Lower leg skin (tissue), 4 donors: ENCODE data around the gene ALOX5. TPM values are rescaled to one million over a fixed set of nuclear protein-coding genes. Genes with fewer than 3 reads are reported as not detected.

Source experiments
- DNase-seq, 2 donors: peaks; one replicate each; pipeline ENCODE4 v3.0.0-alpha.2; 2019; ENCODE audit warnings: low spot score in 2 of 2
- H3K4me3 ChIP-seq: fragments of 200-600 bp; sonication (generic); 2 replicates; pipeline ENCODE4 v1.5.1; 2017; ENCODE audit warnings: mild to moderate bottlenecking, low read depth; ENCODE audit not compliant: poor library complexity, severe bottlenecking
- CTCF ChIP-seq, 3 donors: fragments of 450-650 bp; IDR thresholded peaks; one replicate each; pipeline ENCODE4 v1.5.1; 2016; ENCODE audit warnings: antibody characterized with exemption in 3 of 3, mild to moderate bottlenecking in 3 of 3, moderate library complexity in 2 of 3
- POLR2A ChIP-seq, 2 donors: fragments of 450-650 bp; IDR thresholded peaks; one replicate each; pipeline ENCODE4 v1.6.1; 2016 to 2017; ENCODE audit warnings: antibody characterized with exemption in 2 of 2, mild to moderate bottlenecking in 1 of 2, moderate library complexity in 1 of 2
- WGBS, 2 donors: methylation state at CpG; one replicate each; pipeline ENCODE4 v1.1.5; 2018; 5-methylcytosine and 5-hydroxymethylcytosine counted together
- intact Hi-C: fragments of 100-400 bp; cut with DNase I; formaldehyde crosslinking; loops from one replicate; pipeline ENCODE4 v1.15.0; 2023; ENCODE audit warnings: low total_unique reads
- total RNA-seq, 4 donors: library from RNA; depleted of rRNA; stranded (reverse); fragments of >200 nt; gene quantifications; one replicate each; pipeline ENCODE4 v1.1.0, GENCODE V29; 2016

The ALOX5 gene
- total RNA-seq, 4 donors from 2014 or later: 7.4 to 16.0 (median 11.9) TPM

DNA sequence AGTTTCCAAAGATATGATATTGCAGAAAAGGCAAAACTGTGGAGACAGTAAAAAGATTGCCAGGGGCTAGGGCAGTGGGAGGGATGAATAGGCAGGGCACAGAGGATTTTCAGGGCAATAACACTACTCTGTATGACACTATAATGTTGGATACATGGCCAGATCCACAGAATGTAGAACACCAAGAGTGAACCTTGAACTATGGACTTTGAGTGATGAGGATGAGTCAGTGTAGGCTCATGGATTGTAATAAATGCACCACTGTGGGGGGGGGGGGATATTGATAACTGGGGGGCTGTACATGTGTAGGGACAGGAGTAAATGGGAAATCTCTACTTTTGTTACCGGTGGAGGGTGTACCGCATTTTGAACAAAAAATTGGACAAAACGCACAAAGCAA, 77.4 kb downstream of the ALOX5 start:
- TF ChIP-seq CTCF (IDR thresholded peaks at IDR 0.05) (no peak), POLR2A (IDR thresholded peaks at IDR 0.05) (no peak)
- no peak for DNase-seq
- intact Hi-C loops: no loop called here
- 95 to 98% methylated on average over 3 of the region's 3 CpGs for WGBS, 2 donors
- H3K4me3 ChIP-seq: no peak overlapping the region

DNA sequence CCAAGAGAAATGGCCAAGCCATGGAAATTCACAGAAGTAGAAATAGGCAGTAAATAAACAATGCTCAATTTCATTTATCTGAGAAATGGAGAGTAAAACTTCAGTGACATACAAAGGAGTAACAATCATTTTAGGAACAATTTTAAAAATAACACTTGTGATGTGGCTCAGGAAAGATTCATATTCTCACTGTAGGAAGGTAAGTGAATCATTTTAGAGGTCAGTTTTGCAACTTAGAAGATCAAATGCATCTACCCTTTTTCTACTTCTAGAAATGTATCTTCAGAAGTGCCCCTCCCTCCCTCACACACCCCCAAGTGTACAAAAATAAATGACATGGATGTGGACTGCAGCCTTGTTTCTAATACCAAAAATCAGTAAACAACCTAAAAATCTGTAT, 78.3 kb downstream of the ALOX5 start:
- no peak for DNase-seq
- TF ChIP-seq CTCF (IDR thresholded peaks at IDR 0.05) (no peak), POLR2A (IDR thresholded peaks at IDR 0.05) (no peak)
- intact Hi-C loops: no loop called here
- H3K4me3 ChIP-seq: no peak overlapping the region

GRCh38 chr10:45452743-45453452, 78.9 kb downstream of the ALOX5 start:
- WGBS, 2 donors: 76 to 82% methylated on average over 7 of the region's 7 CpGs
- intact Hi-C loops: no loop called here

DNA sequence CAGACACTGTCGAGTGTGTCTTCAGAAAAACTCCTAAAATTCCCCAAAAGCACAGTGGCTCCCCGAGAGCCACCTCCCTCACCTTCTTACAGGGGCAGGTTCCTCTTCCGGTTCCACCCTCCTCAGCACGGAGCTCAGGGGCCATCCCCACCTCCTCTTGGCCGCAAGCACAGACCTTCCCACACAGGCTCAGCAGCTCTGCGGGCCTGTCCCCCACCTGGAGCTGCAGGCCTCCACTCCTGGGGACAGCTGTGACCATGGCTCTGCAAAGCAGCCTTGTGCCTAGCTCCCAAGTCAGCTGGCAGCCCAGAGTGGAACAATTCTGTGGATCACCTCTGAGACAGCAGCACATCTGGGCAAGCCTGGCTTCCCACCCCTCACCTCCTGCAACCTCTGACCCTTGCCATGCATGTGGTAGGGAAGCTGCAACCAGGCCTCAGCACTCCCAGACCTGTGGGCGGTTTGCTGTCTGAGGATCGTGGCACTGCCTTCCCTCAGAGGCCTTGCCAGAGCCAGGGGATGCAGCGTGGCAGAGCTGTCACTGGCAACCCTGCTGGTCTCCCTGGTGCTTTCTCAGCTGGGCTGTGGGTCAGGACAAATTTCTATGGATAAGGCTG, 79.7 kb downstream of the ALOX5 start:
- WGBS, 2 donors: 79 to 88% methylated on average over 9 of the region's 9 CpGs
- no peak for DNase-seq
- intact Hi-C loops: no loop called here
- no peak overlapping the region for H3K4me3 ChIP-seq
- no peak for TF ChIP-seq CTCF (IDR thresholded peaks at IDR 0.05)

More at GRCh38 chr10:45452743-45453452, 78.9 kb downstream of the ALOX5 start:
- no peak for DNase-seq
- TF ChIP-seq CTCF (IDR thresholded peaks at IDR 0.05): no peak
- H3K4me3 ChIP-seq: no peak overlapping the region

GRCh38 chr10:45454262-45454661, 80.2 kb downstream of the ALOX5 start:
- DNase-seq: no peak
- intact Hi-C loops: no loop called here
- H3K4me3 ChIP-seq: no peak overlapping the region
- TF ChIP-seq POLR2A (IDR thresholded peaks at IDR 0.05): no peak
- TF ChIP-seq CTCF (IDR thresholded peaks at IDR 0.05): no peak
- 55 to 69% methylated on average over 9 of the region's 9 CpGs for WGBS, 2 donors

- 52 to 72% methylated on average over 3 of the region's 3 CpGs for WGBS, 2 donors
- intact Hi-C loops: no loop called here
- DNase-seq: no peak
- H3K4me3 ChIP-seq: no peak overlapping the region
- no peak for TF ChIP-seq POLR2A (IDR thresholded peaks at IDR 0.05)
- TF ChIP-seq CTCF (IDR thresholded peaks at IDR 0.05): no peak
Measured at GRCh38 chr10:45454859-45455258, 80.8 kb downstream of the ALOX5 start.
